ENCODE results near the gene MAPKAPK3. TPM values are rescaled to one million over a fixed set of nuclear protein-coding genes. Genes with fewer than 3 reads are reported as not detected.

MAPKAPK3 gene
- total and polyA plus RNA-seq, 2 of the 4 experiments (the other 2 are of a cell fraction) = 38.3 to 57.2 TPM

DNA sequence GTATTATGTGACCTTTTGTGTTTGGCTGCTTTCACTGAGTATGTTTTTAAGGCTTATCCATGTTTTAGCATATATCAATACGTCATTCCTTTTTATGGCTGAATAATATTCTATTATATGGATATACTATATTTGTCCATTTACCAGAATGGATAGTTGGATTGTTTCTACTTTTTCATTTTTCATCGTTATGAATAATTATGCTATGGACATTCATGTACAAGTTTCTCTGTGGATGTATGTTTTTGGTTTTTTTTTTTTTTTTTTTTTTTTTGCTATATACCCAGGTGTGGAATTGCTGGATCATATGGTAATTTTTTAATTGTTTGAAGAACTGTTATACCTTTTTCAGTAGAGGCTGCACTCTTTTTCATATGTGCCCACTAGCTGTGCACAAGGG is 81.3 kb downstream of the MAPKAPK3 start:
- ATAC-seq (ENCODE audit: low read depth) = no peak
- H2AK5ac ChIP-seq (ENCODE audit: low read depth, low read length) = no peak overlapping the region
- no peaks in the 10 kb centered on the region for H3K4me1 ChIP-seq (ENCODE audit: control insufficient read depth, insufficient read depth, low read length)
- no peak overlapping the region for H2BK120ac ChIP-seq (ENCODE audit: low read depth, low read length)
- H2AK9ac ChIP-seq (replicated peaks; ENCODE audit: low read depth, low read length, poor library complexity) = no peak overlapping the region
- no peak overlapping the region for H4K8ac ChIP-seq (ENCODE audit: low read depth in 2 of 2, low read length in 2 of 2)
- no peaks in the 10 kb centered on the region for H3K79me1 ChIP-seq (ENCODE audit: low read depth in 1 of 2, low read length in 2 of 2)
- no peak overlapping the region for H2BK20ac ChIP-seq (ENCODE audit: low read depth, low read length)
- no peak overlapping the region for H3K9ac ChIP-seq (ENCODE audit: low read depth, low read length)
- intact Hi-C loops (cut with micrococcal nuclease) (no loop called here), in situ Hi-C loops (cut with MboI; ENCODE audit: low sequenced_read_pairs) (no loop called here), dilution Hi-C loops (cut with HindIII; ENCODE audit: low sequenced_read_pairs, unreplicated experiment) (no loop called here)
- H4K5ac ChIP-seq (ENCODE audit: low read depth, low read length) = no peak overlapping the region
- TF ChIP-seq FOS (IDR thresholded peaks at IDR 0.05; ENCODE audit: low read depth, low read length) = no peak
- no peak for TF ChIP-seq POLR2A (IDR thresholded peaks at IDR 0.05; ENCODE audit: low read depth, low read length)
- no peak for TF ChIP-seq MXI1 (IDR thresholded peaks at IDR 0.05; ENCODE audit: borderline replicate concordance, low read depth, low read length)
- TF ChIP-seq CHD1 (IDR thresholded peaks at IDR 0.05; ENCODE audit: low read depth, low read length) = no peak
- no peak for TF ChIP-seq MAFK (IDR thresholded peaks at IDR 0.05; ENCODE audit: low read depth, low read length)
- no peak for TF ChIP-seq RAD21 (IDR thresholded peaks at IDR 0.05; ENCODE audit: low read length)
- TF ChIP-seq, protein P1, sequence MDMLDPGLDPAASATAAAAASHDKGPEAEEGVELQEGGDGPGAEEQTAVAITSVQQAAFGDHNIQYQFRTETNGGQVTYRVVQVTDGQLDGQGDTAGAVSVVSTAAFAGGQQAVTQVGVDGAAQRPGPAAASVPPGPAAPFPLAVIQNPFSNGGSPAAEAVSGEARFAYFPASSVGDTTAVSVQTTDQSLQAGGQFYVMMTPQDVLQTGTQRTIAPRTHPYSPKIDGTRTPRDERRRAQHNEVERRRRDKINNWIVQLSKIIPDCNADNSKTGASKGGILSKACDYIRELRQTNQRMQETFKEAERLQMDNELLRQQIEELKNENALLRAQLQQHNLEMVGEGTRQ (IDR thresholded peaks at IDR 0.05; ENCODE audit: low read depth, low read length) = no peak
- no peak for TF ChIP-seq RCOR1 (IDR thresholded peaks at IDR 0.05; ENCODE audit: insufficient replicate concordance, low read length)
- TF ChIP-seq SMC3 (IDR thresholded peaks at IDR 0.05; ENCODE audit: low read depth, low read length) = no peak
- no peak for TF ChIP-seq BHLHE40 (IDR thresholded peaks at IDR 0.05; ENCODE audit: low read depth, low read length)
- no peak for TF ChIP-seq CEBPB (IDR thresholded peaks at IDR 0.05; ENCODE audit: low read depth, low read length)
- TF ChIP-seq RFX5 (IDR thresholded peaks at IDR 0.05; ENCODE audit: low read depth, low read length) = no peak
- no peak overlapping the region for H2AFZ ChIP-seq (replicated peaks; ENCODE audit: low read length, poor library complexity)
- no peak overlapping the region for H2BK15ac ChIP-seq (ENCODE audit: low read depth, low read length)
- BruUV-seq (replicated peaks) = no TSS peak
- no peak overlapping the region for H2BK5ac ChIP-seq (ENCODE audit: low read depth, low read length, poor library complexity, severe bottlenecking)
- ChIA-PET POLR2A (ENCODE audit: unreplicated experiment) (no interaction called here), CTCF (no interaction called here)
- H4K91ac ChIP-seq (ENCODE audit: insufficient read depth, low read depth, low read length) = no peak overlapping the region
- no peak overlapping the region for H3K56ac ChIP-seq (ENCODE audit: extremely low read depth, insufficient read depth, low read length)
- no peaks in the 10 kb centered on the region for H3K9me3 ChIP-seq (ENCODE audit: control insufficient read depth, insufficient read depth, low read length)
- H3K4me2 ChIP-seq (ENCODE audit: low read depth, low read length) = no peak overlapping the region
- H3K27ac ChIP-seq (ENCODE audit: insufficient read depth, low read length) = no peak overlapping the region
- no peak overlapping the region for H3K14ac ChIP-seq (replicated peaks; ENCODE audit: low read depth, low read length)
- no peaks in the 10 kb centered on the region for H4K20me1 ChIP-seq (ENCODE audit: insufficient read depth, low read length)
- no peak overlapping the region for H3K4ac ChIP-seq (ENCODE audit: low read depth, low read length)
- no peaks in the 10 kb centered on the region for H3K27me3 ChIP-seq (ENCODE audit: control insufficient read depth, insufficient read depth, low read length)
- DNase-seq = no peak
- no CpG with 5 or more reads among the region's 2 CpGs for WGBS, 2 experiments (ENCODE audit: extremely low coverage in 2 of 2, insufficient read length in 1 of 2)
- no peak overlapping the region for H3K23ac ChIP-seq (ENCODE audit: low read depth, low read length)
- H3K4me3 ChIP-seq (ENCODE audit: insufficient read depth, low read depth, low read length) = no peak overlapping the region
- no peaks in the 10 kb centered on the region for H3K36me3 ChIP-seq (ENCODE audit: control insufficient read depth, insufficient read depth, low read length)
- no peak overlapping the region for H3K18ac ChIP-seq (ENCODE audit: low read depth, low read length)
- no peaks in the 10 kb centered on the region for H3K9me1 ChIP-seq (ENCODE audit: insufficient read depth, low read length)

Small RNA genes within 50 kb of the gene (microRNA-seq; reads per million reads assigned to microRNA genes)
- gene MIR4787 (ENCODE audit: insufficient read depth in 1 of 2, insufficient read length in 1 of 2, unreplicated experiment in 1 of 2) (0.37 to 1.0 reads per million in 2 experiments), gene PPIAP69 (ENCODE audit: insufficient read depth, insufficient read length) (not detected)

Small RNA genes within 50 kb of the gene (small RNA-seq; reads per million reads assigned to genes)
- gene MIR4787 = 0 to 0.08 (median 0) reads per million in 5 experiments
- gene PPIAP69 = 0 reads per million in 5 experiments

Other genes with a start within 250 kb of the MAPKAPK3 start
- gene CACNA2D2, start 113.5 kb upstream of the MAPKAPK3 start, total RNA-seq (2012; rRNA removed) = not detected in 2 replicates
- gene CACNA2D2, start 113.5 kb upstream of the MAPKAPK3 start, polyA plus RNA-seq (2012; rRNA removed) = 0.11 and 0.15 TPM in 2 replicates
- 6.8 and 6.9 TPM in 2 replicates for gene C3orf18, start 49.4 kb upstream of the MAPKAPK3 start, total RNA-seq (2012; rRNA removed)
- gene C3orf18, start 49.4 kb upstream of the MAPKAPK3 start, polyA plus RNA-seq (2012; rRNA removed) = 10.6 and 10.9 TPM in 2 replicates
- 12.5 and 17.2 TPM in 2 replicates for gene HEMK1, start 47.6 kb upstream of the MAPKAPK3 start, total RNA-seq (2012; rRNA removed)
- 20.6 and 20.8 TPM in 2 replicates for gene HEMK1, start 47.6 kb upstream of the MAPKAPK3 start, polyA plus RNA-seq (2012; rRNA removed)
- gene CISH, start 5.4 kb upstream of the MAPKAPK3 start, total RNA-seq (2012; rRNA removed) = 0.83 and 0.90 TPM in 2 replicates
- 4.0 and 4.6 TPM in 2 replicates for gene CISH, start 5.4 kb upstream of the MAPKAPK3 start, polyA plus RNA-seq (2012; rRNA removed)
- gene DOCK3, start 57.8 kb downstream of the MAPKAPK3 start, total RNA-seq (2012; rRNA removed) = under 0.01 TPM in 2 replicates
- 0.10 and 0.12 TPM in 2 replicates for gene DOCK3, start 57.8 kb downstream of the MAPKAPK3 start, polyA plus RNA-seq (2012; rRNA removed)

All from IMR-90 (cell line).